HEK293 (cell line): ENCODE measurements around the gene DDX47.
A peak's percentile ranks its signal among the peaks of the same experiment; 100 is the strongest.

Source experiments
- BCL6B ChIP-seq: fragments of 450-650 bp; formaldehyde crosslinking; IDR thresholded peaks from 2 replicates; pipeline ENCODE4 v1.5.1; 2017; ENCODE audit warnings: missing biosample characterization, missing genetic modification characterization
- IKZF3 ChIP-seq: fragments of 450-650 bp; IDR thresholded peaks from 2 replicates; pipeline ENCODE4 v1.5.0; 2018; ENCODE audit warnings: missing biosample characterization, mild to moderate bottlenecking, missing genetic modification characterization, moderate library complexity
- MZF1 ChIP-seq: fragments of 450-650 bp; formaldehyde crosslinking; IDR thresholded peaks from 2 replicates; pipeline ENCODE4 v1.5.1; 2017; ENCODE audit warnings: missing biosample characterization, missing genetic modification characterization, borderline replicate concordance
- SCRT1 ChIP-seq: fragments of 450-650 bp; formaldehyde crosslinking; IDR thresholded peaks from 2 replicates; pipeline ENCODE4 v1.5.1; 2016; ENCODE audit warnings: missing biosample characterization, missing genetic modification characterization, borderline replicate concordance
- TCF7L2 ChIP-seq: IDR thresholded peaks from 2 replicates; pipeline ENCODE4 v1.6.1; 2011; ENCODE audit warnings: low read depth, mild to moderate bottlenecking, inconsistent platforms, low read length, moderate library complexity, borderline replicate concordance
- ZBTB7A ChIP-seq: fragments of 450-650 bp; formaldehyde crosslinking; IDR thresholded peaks from 2 replicates; pipeline ENCODE4 v1.5.1; 2016; ENCODE audit warnings: low read depth, missing biosample characterization, missing genetic modification characterization
- ZFHX2 ChIP-seq: fragments of 450-650 bp; formaldehyde crosslinking; conservative IDR thresholded peaks from 2 replicates; pipeline ENCODE4 v1.5.1; 2016; ENCODE audit warnings: missing biosample characterization, missing genetic modification characterization
- ZFP3 ChIP-seq: fragments of 450-650 bp; formaldehyde crosslinking; IDR thresholded peaks from 2 replicates; pipeline ENCODE4 v1.5.1; 2016; ENCODE audit warnings: low read depth, missing biosample characterization, missing genetic modification characterization
- ZNF114 ChIP-seq: fragments of 450-650 bp; formaldehyde crosslinking; IDR thresholded peaks from 2 replicates; pipeline ENCODE4 v1.5.0; 2017; ENCODE audit warnings: missing biosample characterization, missing genetic modification characterization
- ZNF148 ChIP-seq: fragments of 450-650 bp; formaldehyde crosslinking; IDR thresholded peaks from 2 replicates; pipeline ENCODE4 v1.5.0; 2017; ENCODE audit warnings: missing biosample characterization, missing genetic modification characterization, borderline replicate concordance
- ZNF169 ChIP-seq: fragments of 450-650 bp; formaldehyde crosslinking; IDR thresholded peaks from 2 replicates; pipeline ENCODE4 v1.5.1; 2016; ENCODE audit warnings: missing biosample characterization, missing genetic modification characterization
- ZNF350 ChIP-seq: fragments of 450-650 bp; formaldehyde crosslinking; IDR thresholded peaks from 2 replicates; pipeline ENCODE4 v1.5.0; 2017; ENCODE audit warnings: missing biosample characterization, mild to moderate bottlenecking, missing genetic modification characterization
- ZNF37A ChIP-seq: fragments of 450-650 bp; IDR thresholded peaks from 2 replicates; pipeline ENCODE4 v1.5.1; 2018; ENCODE audit warnings: missing biosample characterization, missing genetic modification characterization
- ZNF391 ChIP-seq: fragments of 450-650 bp; formaldehyde crosslinking; IDR thresholded peaks from 2 replicates; pipeline ENCODE4 v1.5.1; 2016; ENCODE audit warnings: low read depth, missing biosample characterization, missing genetic modification characterization, borderline replicate concordance
- ZNF394 ChIP-seq: fragments of 450-650 bp; formaldehyde crosslinking; IDR thresholded peaks from 2 replicates; pipeline ENCODE4 v1.5.1; 2016; ENCODE audit warnings: missing biosample characterization, missing genetic modification characterization, mild to moderate bottlenecking, moderate library complexity, borderline replicate concordance
- ZNF514 ChIP-seq: fragments of 450-650 bp; formaldehyde crosslinking; IDR thresholded peaks from 2 replicates; pipeline ENCODE4 v1.5.1; 2016; ENCODE audit warnings: missing biosample characterization, missing genetic modification characterization
- ZNF580 ChIP-seq: fragments of 450-650 bp; formaldehyde crosslinking; IDR thresholded peaks from 2 replicates; pipeline ENCODE4 v1.5.1; 2016; ENCODE audit warnings: missing biosample characterization, missing genetic modification characterization
- ZNF624 ChIP-seq: fragments of 450-650 bp; formaldehyde crosslinking; IDR thresholded peaks from 2 replicates; pipeline ENCODE4 v1.5.1; 2017; ENCODE audit warnings: missing biosample characterization, missing genetic modification characterization
- ZNF654 ChIP-seq: fragments of 450-650 bp; formaldehyde crosslinking; IDR thresholded peaks from 2 replicates; pipeline ENCODE4 v1.5.1; 2016; ENCODE audit warnings: low read depth, missing biosample characterization, missing genetic modification characterization
- ZNF747 ChIP-seq: fragments of 450-650 bp; formaldehyde crosslinking; IDR thresholded peaks from 2 replicates; pipeline ENCODE4 v1.5.1; 2016; ENCODE audit warnings: missing biosample characterization, missing genetic modification characterization
- ZNF777 ChIP-seq: fragments of 450-650 bp; formaldehyde crosslinking; IDR thresholded peaks from 2 replicates; pipeline ENCODE4 v1.5.1; 2017; ENCODE audit warnings: missing biosample characterization, missing genetic modification characterization, borderline replicate concordance
- ZSCAN16 ChIP-seq: fragments of 450-650 bp; formaldehyde crosslinking; IDR thresholded peaks from 2 replicates; pipeline ENCODE4 v1.5.1; 2016; ENCODE audit warnings: missing biosample characterization, missing genetic modification characterization
- ZXDB ChIP-seq: fragments of 450-650 bp; formaldehyde crosslinking; IDR thresholded peaks from 2 replicates; pipeline ENCODE4 v1.5.1; 2016; ENCODE audit warnings: missing biosample characterization, missing genetic modification characterization
- TF ChIP-seq, protein P1 (sequence below): fragments of 450-650 bp; formaldehyde crosslinking; IDR thresholded peaks from 2 replicates; pipeline ENCODE4 v1.5.1; 2016; ENCODE audit warnings: missing biosample characterization, missing genetic modification characterization
- TF ChIP-seq, protein P2 (sequence below): fragments of 450-650 bp; formaldehyde crosslinking; conservative IDR thresholded peaks from 2 replicates; pipeline ENCODE4 v1.5.1; 2016; ENCODE audit warnings: low read depth, missing biosample characterization, missing genetic modification characterization
- TF ChIP-seq, protein P3 (sequence below): fragments of 450-650 bp; formaldehyde crosslinking; optimal IDR thresholded peaks from 2 replicates; pipeline ENCODE3; 2016; ENCODE audit warnings: missing biosample characterization, mild to moderate bottlenecking, missing genetic modification characterization

Gene DDX47

DNA sequence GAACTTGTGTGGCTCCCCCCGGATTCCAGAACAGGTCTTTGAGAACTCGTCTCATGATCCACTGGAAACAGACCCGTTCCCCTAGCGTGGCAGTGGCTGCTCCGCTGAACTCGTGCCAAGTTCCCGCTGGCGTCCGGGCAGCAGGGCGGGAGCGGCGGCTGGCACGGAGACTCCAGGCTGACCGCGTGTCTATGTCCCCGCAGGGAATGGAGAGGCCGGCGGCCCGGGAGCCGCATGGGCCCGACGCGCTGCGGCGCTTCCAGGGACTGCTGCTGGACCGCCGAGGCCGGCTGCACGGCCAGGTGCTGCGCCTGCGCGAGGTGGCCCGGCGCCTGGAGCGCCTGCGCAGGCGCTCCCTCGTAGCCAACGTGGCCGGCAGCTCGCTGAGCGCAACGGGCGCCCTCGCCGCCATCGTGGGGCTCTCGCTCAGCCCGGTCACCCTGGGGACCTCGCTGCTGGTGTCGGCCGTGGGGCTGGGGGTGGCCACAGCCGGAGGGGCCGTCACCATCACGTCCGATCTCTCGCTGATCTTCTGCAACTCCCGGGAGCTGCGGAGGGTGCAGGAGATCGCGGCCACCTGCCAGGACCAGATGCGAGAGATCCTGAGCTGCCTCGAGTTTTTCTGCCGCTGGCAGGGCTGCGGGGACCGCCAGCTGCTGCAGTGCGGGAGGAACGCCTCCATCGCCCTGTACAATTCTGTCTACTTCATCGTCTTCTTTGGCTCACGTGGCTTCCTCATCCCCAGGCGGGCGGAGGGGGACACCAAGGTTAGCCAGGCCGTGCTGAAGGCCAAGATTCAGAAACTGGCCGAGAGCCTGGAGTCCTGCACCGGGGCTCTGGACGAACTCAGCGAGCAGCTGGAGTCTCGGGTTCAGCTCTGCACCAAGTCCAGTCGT is 26.2 kb upstream of the DDX47 start (continued):
- no peak for TF ChIP-seq ZNF350 (tag by site-specific recombination)
- TF ChIP-seq, protein P1, sequence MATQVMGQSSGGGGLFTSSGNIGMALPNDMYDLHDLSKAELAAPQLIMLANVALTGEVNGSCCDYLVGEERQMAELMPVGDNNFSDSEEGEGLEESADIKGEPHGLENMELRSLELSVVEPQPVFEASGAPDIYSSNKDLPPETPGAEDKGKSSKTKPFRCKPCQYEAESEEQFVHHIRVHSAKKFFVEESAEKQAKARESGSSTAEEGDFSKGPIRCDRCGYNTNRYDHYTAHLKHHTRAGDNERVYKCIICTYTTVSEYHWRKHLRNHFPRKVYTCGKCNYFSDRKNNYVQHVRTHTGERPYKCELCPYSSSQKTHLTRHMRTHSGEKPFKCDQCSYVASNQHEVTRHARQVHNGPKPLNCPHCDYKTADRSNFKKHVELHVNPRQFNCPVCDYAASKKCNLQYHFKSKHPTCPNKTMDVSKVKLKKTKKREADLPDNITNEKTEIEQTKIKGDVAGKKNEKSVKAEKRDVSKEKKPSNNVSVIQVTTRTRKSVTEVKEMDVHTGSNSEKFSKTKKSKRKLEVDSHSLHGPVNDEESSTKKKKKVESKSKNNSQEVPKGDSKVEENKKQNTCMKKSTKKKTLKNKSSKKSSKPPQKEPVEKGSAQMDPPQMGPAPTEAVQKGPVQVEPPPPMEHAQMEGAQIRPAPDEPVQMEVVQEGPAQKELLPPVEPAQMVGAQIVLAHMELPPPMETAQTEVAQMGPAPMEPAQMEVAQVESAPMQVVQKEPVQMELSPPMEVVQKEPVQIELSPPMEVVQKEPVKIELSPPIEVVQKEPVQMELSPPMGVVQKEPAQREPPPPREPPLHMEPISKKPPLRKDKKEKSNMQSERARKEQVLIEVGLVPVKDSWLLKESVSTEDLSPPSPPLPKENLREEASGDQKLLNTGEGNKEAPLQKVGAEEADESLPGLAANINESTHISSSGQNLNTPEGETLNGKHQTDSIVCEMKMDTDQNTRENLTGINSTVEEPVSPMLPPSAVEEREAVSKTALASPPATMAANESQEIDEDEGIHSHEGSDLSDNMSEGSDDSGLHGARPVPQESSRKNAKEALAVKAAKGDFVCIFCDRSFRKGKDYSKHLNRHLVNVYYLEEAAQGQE (tag by site-specific recombination) = peak; percentile 25; the same call in 1 of the 2 replicates
- TF ChIP-seq ZNF148 (tag by site-specific recombination) = no peak
- TF ChIP-seq ZNF394 (tag by site-specific recombination) = no peak; the same call in 1 of the 2 replicates
- no peak for TF ChIP-seq ZNF654 (tag by site-specific recombination)
- no peak for TF ChIP-seq ZNF391 (tag by site-specific recombination)
- no peak for TF ChIP-seq ZNF37A
- TF ChIP-seq ZSCAN16 (tag by site-specific recombination) = no peak
- TF ChIP-seq ZNF114 (tag by site-specific recombination) = no peak
- no peak for TF ChIP-seq SCRT1 (tag by site-specific recombination)
- TF ChIP-seq, protein P2, sequence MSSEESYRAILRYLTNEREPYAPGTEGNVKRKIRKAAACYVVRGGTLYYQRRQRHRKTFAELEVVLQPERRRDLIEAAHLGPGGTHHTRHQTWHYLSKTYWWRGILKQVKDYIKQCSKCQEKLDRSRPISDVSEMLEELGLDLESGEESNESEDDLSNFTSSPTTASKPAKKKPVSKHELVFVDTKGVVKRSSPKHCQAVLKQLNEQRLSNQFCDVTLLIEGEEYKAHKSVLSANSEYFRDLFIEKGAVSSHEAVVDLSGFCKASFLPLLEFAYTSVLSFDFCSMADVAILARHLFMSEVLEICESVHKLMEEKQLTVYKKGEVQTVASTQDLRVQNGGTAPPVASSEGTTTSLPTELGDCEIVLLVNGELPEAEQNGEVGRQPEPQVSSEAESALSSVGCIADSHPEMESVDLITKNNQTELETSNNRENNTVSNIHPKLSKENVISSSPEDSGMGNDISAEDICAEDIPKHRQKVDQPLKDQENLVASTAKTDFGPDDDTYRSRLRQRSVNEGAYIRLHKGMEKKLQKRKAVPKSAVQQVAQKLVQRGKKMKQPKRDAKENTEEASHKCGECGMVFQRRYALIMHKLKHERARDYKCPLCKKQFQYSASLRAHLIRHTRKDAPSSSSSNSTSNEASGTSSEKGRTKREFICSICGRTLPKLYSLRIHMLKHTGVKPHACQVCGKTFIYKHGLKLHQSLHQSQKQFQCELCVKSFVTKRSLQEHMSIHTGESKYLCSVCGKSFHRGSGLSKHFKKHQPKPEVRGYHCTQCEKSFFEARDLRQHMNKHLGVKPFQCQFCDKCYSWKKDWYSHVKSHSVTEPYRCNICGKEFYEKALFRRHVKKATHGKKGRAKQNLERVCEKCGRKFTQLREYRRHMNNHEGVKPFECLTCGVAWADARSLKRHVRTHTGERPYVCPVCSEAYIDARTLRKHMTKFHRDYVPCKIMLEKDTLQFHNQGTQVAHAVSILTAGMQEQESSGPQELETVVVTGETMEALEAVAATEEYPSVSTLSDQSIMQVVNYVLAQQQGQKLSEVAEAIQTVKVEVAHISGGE = no peak
- TF ChIP-seq ZNF747 (tag by site-specific recombination) = no peak
- no peak for TF ChIP-seq ZNF624 (tag by site-specific recombination)
- no peak for TF ChIP-seq BCL6B (tag by site-specific recombination)
- no peak for TF ChIP-seq MZF1 (tag by site-specific recombination)
- TF ChIP-seq IKZF3 (tag by site-specific recombination) = peak; percentile 56
- TF ChIP-seq ZXDB (tag by site-specific recombination) = peak; percentile 65
- TF ChIP-seq ZNF580 (tag by site-specific recombination) = no peak
- no peak for TF ChIP-seq TCF7L2
- TF ChIP-seq, protein P3, sequence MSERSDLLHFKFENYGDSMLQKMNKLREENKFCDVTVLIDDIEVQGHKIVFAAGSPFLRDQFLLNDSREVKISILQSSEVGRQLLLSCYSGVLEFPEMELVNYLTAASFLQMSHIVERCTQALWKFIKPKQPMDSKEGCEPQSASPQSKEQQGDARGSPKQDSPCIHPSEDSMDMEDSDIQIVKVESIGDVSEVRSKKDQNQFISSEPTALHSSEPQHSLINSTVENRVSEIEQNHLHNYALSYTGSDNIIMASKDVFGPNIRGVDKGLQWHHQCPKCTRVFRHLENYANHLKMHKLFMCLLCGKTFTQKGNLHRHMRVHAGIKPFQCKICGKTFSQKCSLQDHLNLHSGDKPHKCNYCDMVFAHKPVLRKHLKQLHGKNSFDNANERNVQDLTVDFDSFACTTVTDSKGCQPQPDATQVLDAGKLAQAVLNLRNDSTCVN (tag by site-specific recombination) = peak; percentile 41
- TF ChIP-seq ZNF169 (tag by site-specific recombination) = no peak
- TF ChIP-seq ZFP3 (tag by site-specific recombination) = no peak
- no peak for TF ChIP-seq ZNF514 (tag by site-specific recombination)
- no peak for TF ChIP-seq ZFHX2 (tag by site-specific recombination)
- no peak for TF ChIP-seq ZBTB7A (tag by site-specific recombination)
- no peak for TF ChIP-seq ZNF777 (tag by site-specific recombination)
